IPS DF 19.7 (cell line): Measurements from ENCODE around the gene ANKRD44.
"Not testable (repeated sequence)": the region's sequence is repeated elsewhere in the genome, so short reads cannot be mapped to it uniquely, and the experiment has no call there.

ENCODE experiments used
- DNase-seq: peaks from one replicate; pipeline ENCODE4 v3.0.0-alpha.2; 2013; ENCODE audit warnings: low read depth, low spot score

ANKRD44 gene

GRCh38 chr2:197076652-197077051 lies 233.9 kb downstream of the ANKRD44 start:
- DNase-seq: no peak

GRCh38 chr2:197075754-197076337 lies 234.7 kb downstream of the ANKRD44 start:
- DNase-seq: no peak

GRCh38 chr2:197075281-197075680 lies 235.3 kb downstream of the ANKRD44 start:
- DNase-seq: no peak

DNA sequence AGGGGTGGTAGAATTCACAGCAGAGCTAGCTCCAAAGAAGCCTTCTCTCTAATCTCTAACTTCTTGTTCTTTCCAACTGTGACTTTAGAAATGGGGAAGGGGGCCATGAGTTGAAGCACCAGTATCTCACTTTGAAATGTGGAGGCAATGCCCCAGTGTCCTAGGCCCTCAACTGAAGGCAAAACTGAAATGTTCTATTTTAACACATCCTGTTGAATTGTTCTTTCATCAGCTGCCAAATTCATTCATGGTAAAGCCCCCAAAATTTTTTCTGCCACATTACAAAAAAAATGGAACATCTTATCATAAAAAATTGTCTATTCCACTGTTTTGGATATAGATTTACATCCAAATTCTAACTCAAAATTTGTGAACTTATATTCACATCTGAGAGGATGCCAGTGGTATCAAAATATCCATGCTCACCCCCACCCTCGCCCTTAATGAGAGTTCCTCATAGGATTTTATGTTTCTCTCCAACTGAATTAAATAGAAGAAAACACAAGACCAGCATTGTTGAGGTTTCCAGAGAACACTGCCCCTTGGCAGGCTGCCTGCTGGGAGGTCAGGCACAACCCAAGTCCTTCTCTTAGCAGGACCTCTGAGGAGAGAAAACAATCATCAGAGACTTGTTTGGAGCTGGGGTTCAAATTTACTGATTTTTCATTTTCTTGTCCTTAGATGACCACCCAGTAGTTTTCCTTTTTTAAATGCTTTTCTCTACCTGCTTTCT lies 236.7 kb downstream of the ANKRD44 start:
- no peak for DNase-seq

GRCh38 chr2:197073270-197073669 lies 237.3 kb downstream of the ANKRD44 start:
- no peak for DNase-seq

DNA sequence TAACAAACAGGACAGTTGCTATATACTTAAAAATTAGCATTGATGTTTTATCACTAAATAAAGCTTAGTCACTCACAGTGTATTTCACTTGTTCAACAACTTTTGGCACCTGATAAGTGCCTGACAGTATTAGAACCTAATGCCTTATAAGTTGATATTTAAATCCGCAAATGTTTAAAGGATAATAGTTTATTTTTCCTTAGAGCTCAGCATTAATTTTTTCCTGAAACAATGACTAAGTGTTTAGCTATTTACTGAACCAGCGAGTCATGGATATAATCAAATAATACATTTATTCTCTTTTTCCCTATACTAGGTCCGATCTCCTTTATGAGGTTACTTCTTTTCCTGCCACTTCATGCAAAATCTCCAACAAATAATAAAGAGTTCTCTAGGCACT lies 238.0 kb downstream of the ANKRD44 start:
- DNase-seq: no peak

DNA sequence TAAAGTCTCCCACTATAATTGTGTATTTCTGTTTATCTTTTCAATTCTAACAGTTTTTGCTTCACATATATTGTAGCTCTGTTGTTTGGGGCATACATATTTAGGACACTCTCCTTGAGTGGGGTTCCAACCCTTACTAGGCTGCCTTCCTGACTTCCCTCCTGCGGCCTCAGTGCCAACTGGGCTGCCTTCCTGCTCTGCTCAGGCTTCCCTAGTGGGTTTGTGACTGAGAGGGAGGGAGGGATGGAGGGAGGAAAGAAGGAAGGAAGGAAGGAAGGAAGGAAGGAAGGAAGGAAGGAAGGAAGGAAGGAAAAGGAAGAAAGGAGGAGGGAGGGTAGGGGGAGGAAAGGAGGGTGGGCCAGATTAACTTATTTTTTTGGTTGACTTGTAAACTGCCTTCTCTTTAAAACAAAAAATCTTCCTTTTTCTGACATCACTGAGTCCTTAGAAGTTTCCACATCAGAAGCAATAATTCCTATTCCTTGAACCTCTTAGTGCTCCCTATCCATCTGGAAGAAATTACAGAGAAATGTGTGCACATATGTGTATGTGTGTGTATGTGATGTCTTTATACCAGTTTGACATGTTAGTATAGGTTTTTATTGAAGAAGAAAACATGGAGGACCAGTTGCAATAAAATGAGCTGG lies 238.7 kb downstream of the ANKRD44 start:
- DNase-seq: no peak

- DNase-seq: no peak
These were observed 239.4 kb downstream of the ANKRD44 start for GRCh38 chr2:197071213-197071612.

DNA sequence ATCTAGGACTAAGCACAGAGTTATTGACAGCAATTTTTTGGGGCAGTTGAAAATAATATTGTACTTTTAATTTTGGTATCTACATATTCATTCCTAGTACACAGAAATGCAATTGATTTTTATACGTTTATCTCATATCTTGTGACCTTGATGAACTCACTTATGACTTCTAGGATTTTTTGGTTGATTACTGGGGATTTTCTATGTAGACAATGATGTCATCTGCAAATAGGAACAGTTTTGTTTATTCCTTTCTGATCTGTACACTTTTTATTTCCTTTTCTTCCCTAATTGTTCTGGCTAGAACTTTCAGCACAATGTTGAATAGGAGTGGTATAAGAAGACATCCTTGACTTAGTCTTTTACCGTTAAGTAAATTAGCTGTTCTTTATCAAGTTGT lies 240.6 kb downstream of the ANKRD44 start:
- DNase-seq: no peak

GRCh38 chr2:197062574-197062973 lies 248.0 kb downstream of the ANKRD44 start:
- not testable (repeated sequence) for DNase-seq

DNA sequence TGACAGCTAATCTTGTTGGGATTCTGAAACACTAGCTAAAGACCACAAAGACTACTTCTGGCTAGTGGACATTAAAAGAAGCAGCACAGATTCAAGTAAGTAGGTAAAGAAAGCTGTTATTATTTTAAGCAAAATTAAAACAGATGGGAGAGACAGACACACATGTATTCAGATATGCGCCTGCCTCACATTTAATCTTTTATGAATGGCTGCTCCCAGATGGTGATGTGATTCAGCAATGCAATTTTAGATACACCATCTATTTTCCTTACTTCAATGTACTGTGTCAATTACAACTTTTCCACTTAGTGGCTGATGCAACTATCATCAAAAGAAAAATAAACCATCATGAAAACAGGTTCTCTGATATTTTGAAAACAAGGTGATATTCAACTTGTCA lies 251.1 kb downstream of the ANKRD44 start:
- DNase-seq: no peak

GRCh38 chr2:197058777-197059300 lies 251.7 kb downstream of the ANKRD44 start:
- no peak for DNase-seq

GRCh38 chr2:197057959-197058358 lies 252.6 kb downstream of the ANKRD44 start:
- no peak for DNase-seq

DNA sequence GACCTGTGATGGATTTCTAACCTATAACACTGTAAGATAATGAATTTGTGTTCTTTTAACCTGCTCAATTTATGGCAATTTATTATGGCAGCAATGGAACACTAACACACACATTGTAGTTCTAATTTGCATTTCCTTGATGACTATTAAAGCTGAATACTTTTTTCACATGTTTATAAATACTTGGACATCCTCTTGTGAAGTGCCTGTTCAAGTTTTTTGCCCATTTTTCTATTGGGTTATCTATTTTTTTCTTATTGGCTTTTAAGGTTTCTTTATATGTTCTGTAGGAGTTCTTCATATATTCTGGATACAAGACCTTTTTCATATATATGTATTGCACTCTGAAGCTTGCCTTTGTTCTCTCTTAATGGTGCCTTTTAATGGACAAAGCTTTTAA lies 255.5 kb downstream of the ANKRD44 start:
- DNase-seq: no peak

GRCh38 chr2:197054437-197054836 lies 256.1 kb downstream of the ANKRD44 start:
- no peak for DNase-seq

- no peak for DNase-seq
These were observed 258.2 kb downstream of the ANKRD44 start for GRCh38 chr2:197052356-197052755.

DNA sequence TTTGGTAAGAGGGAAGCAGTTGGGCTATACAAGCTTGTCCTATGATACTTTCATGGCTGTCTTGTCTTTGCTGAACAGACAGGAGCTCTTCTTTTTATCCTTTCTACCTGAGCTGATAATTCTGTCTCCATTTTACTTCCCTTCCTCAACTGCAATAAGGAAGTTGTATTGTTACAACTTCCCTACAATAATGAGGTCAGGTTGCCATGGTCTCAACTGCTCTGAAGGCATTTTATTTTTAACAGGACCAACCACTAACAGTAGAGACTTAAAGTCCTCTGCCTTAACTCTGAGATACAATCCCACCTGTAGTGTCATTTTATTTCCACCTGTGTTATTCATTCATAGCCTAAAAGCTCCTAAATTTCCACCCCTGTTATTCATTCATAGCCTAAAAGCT lies 265.5 kb downstream of the ANKRD44 start:
- no peak for DNase-seq

- no peak for DNase-seq
These were observed 267.8 kb downstream of the ANKRD44 start for GRCh38 chr2:197042739-197043196.

GRCh38 chr2:197037863-197038398 lies 272.6 kb downstream of the ANKRD44 start:
- no peak for DNase-seq

DNA sequence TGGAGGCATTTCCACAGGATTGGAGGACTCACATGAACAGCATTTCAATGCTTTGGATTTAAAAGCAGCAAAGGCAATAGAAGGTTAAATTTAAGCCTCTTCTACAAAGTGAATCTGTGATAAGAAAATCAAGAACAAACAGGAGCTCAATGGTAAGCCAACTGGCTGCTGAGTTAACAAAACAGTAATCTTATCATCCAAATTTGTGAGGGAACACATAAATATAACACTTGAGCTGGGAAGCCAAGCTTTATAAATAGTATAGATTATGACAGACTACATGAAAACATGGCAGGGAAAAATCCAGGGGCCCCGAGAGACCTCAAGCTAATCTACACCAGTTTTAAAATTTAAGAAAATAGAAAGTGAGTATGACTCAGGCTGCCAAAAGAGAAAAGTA lies 275.6 kb downstream of the ANKRD44 start:
- no peak for DNase-seq

- DNase-seq: no peak
These were observed 276.3 kb downstream of the ANKRD44 start for GRCh38 chr2:197034292-197034691.

DNA sequence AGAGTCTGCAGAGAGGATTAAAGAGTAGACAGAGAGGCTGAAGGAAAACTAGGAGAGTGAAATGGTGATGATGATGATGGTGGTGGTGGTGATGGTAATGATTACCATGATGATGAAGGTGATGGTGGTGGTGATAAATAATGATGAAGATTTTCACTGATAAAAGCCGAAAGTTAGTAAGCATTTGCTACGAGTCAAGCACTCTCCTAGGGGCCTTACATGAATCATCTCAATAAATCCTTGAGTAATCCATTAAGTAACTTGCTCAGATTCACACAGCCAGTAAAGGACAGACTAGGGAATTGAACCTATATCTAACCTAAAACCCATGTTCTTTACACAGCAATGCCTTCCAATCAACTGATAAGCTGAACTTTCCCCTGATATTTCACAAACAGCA lies 277.4 kb downstream of the ANKRD44 start:
- no peak for DNase-seq
